Measurements from ENCODE around the gene C10orf105.

Gene C10orf105

DNA sequence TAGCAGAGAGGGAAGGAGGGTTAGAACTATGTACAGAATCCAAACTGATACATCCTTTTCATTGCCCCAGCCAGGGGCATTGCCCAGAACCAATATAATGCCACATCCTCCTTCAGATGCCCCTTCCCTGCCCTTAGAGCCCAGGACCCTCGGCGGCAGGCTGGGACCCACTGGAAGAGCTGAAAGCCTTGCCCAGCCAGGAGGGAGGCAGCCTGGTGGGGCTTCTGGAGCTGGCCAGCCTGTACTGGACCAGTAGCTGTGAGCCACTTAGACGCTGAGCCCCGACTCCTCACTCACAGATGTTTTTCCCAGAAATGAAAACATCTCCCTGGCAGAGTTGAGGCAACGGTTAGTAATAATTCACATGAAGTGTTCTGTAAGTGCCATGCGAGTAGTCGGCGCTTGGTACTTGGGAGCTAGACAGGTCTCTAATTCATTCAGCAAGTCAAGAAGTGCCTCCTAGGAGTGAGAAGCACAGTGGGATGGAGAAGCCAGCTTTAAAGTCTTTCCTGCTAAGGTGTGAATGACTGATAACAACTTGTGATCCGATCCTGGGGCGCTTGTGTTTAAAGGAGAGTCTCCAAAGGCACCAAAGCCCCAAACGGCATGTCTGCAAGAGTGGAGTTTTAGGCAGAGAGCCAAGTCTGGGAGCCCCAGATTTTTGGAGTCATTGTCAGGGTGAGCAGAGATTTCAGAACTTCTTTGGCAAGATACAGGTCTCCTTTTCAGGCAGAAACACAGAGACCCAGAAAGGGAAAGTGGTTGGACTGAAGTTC is 44.0 kb upstream of the C10orf105 start:
- ChIA-PET POLR2A (interaction anchor here (1.3 kb wide), 1 partner anchor 10 kb away, joined by 3 read pairs; the partner anchor contains the start of gene VSIR), CTCF (interaction anchor here (0.6 to 2.7 kb wide), 3 partner anchors 10 to 528 kb away, joined by 3 to 17 read pairs (median 3); partner anchors contain the start of gene VSIR)
- H3K4me1 ChIP-seq (ENCODE audit: control insufficient read depth, insufficient read depth, low read length) = no peaks in the 10 kb centered on the region

DNA sequence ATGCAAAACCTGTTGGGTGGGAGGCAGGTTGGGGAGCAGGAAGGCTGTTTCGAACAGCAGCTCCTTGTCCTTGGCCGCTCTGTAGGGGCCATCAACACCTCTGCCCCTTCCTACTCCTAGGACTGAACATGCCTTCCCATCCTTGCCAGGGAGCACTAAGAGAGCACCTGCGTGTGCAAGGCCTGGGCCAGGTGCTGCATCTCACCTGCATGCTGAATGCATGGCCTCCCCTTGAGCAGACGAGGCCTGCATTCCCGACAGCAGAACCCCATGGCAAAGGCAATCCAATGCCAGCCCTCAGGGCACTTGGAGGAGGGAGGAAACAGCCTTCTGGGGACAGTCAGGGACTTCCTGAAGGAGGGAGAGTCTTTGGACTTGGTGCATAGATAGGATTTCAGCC is 42.7 kb upstream of the C10orf105 start:
- Histone ChIP-seq H3K4me3 (ENCODE audit: low read depth, low read length) (no peak overlapping the region), H3K27ac (ENCODE audit: extremely low read depth, low read depth, low read length) (no peak overlapping the region), H3K36me3 (ENCODE audit: control insufficient read depth in 2 of 2, insufficient read depth in 1 of 2, low read length in 2 of 2) (no peaks in the 10 kb centered on the region), H3K9me3 (ENCODE audit: control insufficient read depth, insufficient read depth, low read depth, low read length) (no peaks in the 10 kb centered on the region), H3K4me1 (ENCODE audit: control insufficient read depth, insufficient read depth, low read length) (no peaks in the 10 kb centered on the region)
- POLR2A ChIA-PET = no interaction called here
- CTCF ChIA-PET = interaction anchor here (0.5 to 0.7 kb wide), 4 partner anchors 69 to 526 kb away, joined by 3 to 6 read pairs (median 3); no protein-coding TSS in a partner anchor
- no peak for TF ChIP-seq GFI1B (tag by site-specific recombination; IDR thresholded peaks at IDR 0.05)
- TF ChIP-seq, protein P1, sequence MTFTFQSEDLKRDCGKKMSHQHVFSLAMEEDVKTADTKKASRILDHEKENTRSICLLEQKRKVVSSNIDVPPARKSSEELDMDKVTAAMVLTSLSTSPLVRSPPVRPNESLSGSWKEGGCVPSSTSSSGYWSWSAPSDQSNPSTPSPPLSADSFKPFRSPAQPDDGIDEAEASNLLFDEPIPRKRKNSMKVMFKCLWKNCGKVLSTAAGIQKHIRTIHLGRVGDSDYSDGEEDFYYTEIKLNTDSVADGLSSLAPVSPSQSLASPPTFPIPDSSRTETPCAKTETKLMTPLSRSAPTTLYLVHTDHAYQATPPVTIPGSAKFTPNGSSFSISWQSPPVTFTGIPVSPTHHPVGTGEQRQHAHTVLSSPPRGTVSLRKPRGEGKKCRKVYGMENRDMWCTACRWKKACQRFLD (tag by site-specific recombination; IDR thresholded peaks at IDR 0.05) = no peak
- no peak for TF ChIP-seq ZNF501 (tag by site-specific recombination; IDR thresholded peaks at IDR 0.05)
- TF ChIP-seq, protein P2, sequence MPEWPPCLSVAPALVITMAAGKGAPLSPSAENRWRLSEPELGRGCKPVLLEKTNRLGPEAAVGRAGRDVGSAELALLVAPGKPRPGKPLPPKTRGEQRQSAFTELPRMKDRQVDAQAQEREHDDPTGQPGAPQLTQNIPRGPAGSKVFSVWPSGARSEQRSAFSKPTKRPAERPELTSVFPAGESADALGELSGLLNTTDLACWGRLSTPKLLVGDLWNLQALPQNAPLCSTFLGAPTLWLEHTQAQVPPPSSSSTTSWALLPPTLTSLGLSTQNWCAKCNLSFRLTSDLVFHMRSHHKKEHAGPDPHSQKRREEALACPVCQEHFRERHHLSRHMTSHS (tag by site-specific recombination; IDR thresholded peaks at IDR 0.05) = no peak
- no peak for TF ChIP-seq ZNF175 (tag by site-specific recombination; IDR thresholded peaks at IDR 0.05)
- TF ChIP-seq, protein P3, sequence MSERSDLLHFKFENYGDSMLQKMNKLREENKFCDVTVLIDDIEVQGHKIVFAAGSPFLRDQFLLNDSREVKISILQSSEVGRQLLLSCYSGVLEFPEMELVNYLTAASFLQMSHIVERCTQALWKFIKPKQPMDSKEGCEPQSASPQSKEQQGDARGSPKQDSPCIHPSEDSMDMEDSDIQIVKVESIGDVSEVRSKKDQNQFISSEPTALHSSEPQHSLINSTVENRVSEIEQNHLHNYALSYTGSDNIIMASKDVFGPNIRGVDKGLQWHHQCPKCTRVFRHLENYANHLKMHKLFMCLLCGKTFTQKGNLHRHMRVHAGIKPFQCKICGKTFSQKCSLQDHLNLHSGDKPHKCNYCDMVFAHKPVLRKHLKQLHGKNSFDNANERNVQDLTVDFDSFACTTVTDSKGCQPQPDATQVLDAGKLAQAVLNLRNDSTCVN (tag by site-specific recombination; optimal IDR thresholded peaks at IDR 0.05) = no peak
- no peak for TF ChIP-seq ZNF16 (tag by site-specific recombination; IDR thresholded peaks at IDR 0.05; ENCODE audit: low read depth)
- no peak for TF ChIP-seq ZNF354C (tag by site-specific recombination; IDR thresholded peaks at IDR 0.05; ENCODE audit: borderline replicate concordance, low read depth)
- TF ChIP-seq, protein P4, sequence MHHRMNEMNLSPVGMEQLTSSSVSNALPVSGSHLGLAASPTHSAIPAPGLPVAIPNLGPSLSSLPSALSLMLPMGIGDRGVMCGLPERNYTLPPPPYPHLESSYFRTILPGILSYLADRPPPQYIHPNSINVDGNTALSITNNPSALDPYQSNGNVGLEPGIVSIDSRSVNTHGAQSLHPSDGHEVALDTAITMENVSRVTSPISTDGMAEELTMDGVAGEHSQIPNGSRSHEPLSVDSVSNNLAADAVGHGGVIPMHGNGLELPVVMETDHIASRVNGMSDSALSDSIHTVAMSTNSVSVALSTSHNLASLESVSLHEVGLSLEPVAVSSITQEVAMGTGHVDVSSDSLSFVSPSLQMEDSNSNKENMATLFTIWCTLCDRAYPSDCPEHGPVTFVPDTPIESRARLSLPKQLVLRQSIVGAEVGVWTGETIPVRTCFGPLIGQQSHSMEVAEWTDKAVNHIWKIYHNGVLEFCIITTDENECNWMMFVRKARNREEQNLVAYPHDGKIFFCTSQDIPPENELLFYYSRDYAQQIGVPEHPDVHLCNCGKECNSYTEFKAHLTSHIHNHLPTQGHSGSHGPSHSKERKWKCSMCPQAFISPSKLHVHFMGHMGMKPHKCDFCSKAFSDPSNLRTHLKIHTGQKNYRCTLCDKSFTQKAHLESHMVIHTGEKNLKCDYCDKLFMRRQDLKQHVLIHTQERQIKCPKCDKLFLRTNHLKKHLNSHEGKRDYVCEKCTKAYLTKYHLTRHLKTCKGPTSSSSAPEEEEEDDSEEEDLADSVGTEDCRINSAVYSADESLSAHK (tag by site-specific recombination; IDR thresholded peaks at IDR 0.05) = no peak
- TF ChIP-seq, protein P5, sequence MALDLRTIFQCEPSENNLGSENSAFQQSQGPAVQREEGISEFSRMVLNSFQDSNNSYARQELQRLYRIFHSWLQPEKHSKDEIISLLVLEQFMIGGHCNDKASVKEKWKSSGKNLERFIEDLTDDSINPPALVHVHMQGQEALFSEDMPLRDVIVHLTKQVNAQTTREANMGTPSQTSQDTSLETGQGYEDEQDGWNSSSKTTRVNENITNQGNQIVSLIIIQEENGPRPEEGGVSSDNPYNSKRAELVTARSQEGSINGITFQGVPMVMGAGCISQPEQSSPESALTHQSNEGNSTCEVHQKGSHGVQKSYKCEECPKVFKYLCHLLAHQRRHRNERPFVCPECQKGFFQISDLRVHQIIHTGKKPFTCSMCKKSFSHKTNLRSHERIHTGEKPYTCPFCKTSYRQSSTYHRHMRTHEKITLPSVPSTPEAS (tag by site-specific recombination; IDR thresholded peaks at IDR 0.05) = no peak
- TF ChIP-seq HOXC10 (CRISPR knock-in tag; IDR thresholded peaks at IDR 0.05) = no peak
- TF ChIP-seq ZNF530 (tag by site-specific recombination; IDR thresholded peaks at IDR 0.05; ENCODE audit: low read depth) = no peak
- TF ChIP-seq ZNF266 (tag by site-specific recombination; IDR thresholded peaks at IDR 0.05; ENCODE audit: low read depth) = no peak
- TF ChIP-seq YY1 (tag by site-specific recombination; IDR thresholded peaks at IDR 0.05) = no peak
- TF ChIP-seq ZNF596 (tag by site-specific recombination; IDR thresholded peaks at IDR 0.05) = no peak

More for the DNA sequence above, 44.0 kb upstream of the C10orf105 start:
- TF ChIP-seq ZBTB7A (tag by site-specific recombination; IDR thresholded peaks at IDR 0.05; ENCODE audit: low read depth) = no peak
- TF ChIP-seq ZFP69B (tag by site-specific recombination; IDR thresholded peaks at IDR 0.05) = no peak
- TF ChIP-seq ZNF10 (tag by site-specific recombination; IDR thresholded peaks at IDR 0.05) = no peak
- TF ChIP-seq ZNF175 (tag by site-specific recombination; IDR thresholded peaks at IDR 0.05) = no peak
- Histone ChIP-seq H3K4me3 (ENCODE audit: low read depth, low read length) (no peak overlapping the region), H3K9me3 (ENCODE audit: control insufficient read depth, insufficient read depth, low read depth, low read length) (no peaks in the 10 kb centered on the region), H3K36me3 (ENCODE audit: control insufficient read depth in 2 of 2, insufficient read depth in 1 of 2, low read length in 2 of 2) (no peaks in the 10 kb centered on the region), H3K27ac (ENCODE audit: extremely low read depth, low read depth, low read length) (no peak overlapping the region)
